AG04449 (cell line): ENCODE measurements around the gene QKI.

Source experiments
- CTCF ChIA-PET: fragments of 350-600 bp; formaldehyde crosslinking; extraction: SDS; loops from one replicate; lab custom pipeline; 2021; ENCODE audit warnings: antibody characterized with exemption; lab: Yijun Ruan, JAX
- POLR2A ChIA-PET: fragments of 400-600, 350-600 bp; formaldehyde crosslinking; extraction: SDS; loops from one replicate; lab custom pipeline; 2020; ENCODE audit warnings: antibody characterized with exemption, inconsistent platforms; lab: Yijun Ruan, JAX
- DNase-seq: peaks from one replicate; pipeline ENCODE4 v3.0.0-alpha.2; 2010; ENCODE audit warnings: low read depth, low spot score
- H3K4me3 ChIP-seq: 2 replicates; pipeline ENCODE4 v1.5.1; 2011; ENCODE audit warnings: low read depth, mild to moderate bottlenecking, control low read depth, low read length
- TF ChIP-seq, protein P1 (sequence below): IDR thresholded peaks from one replicate; pipeline ENCODE4 v1.5.1; 2011; ENCODE audit warnings: mild to moderate bottlenecking, moderate library complexity, low read length, control low read depth, inconsistent platforms; ENCODE audit not compliant: insufficient read depth; ENCODE audit errors: missing control alignments

Gene QKI

DNA sequence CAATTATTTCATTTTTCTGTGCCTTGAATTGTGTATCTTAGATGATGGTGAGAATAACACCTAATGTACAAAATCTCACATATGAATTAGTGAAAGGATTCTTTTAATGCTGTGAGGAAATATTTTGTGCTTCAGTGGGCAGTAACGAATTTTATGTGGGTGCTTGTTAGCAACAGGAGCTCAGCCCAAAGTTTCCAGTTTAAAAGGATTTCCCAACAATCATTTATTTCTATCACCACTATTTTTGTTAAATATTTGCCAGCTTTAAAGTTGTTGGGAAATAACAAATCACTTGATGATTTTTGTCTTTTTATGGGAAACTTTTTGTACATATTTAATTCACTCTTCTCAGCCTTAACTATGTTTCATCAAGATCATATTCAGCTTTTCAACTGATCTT lies 111.8 kb downstream of the QKI start:
- no peak overlapping the region for H3K4me3 ChIP-seq
- ChIA-PET CTCF (no interaction called here), POLR2A (no interaction called here)
- DNase-seq = no peak
- TF ChIP-seq, protein P1, sequence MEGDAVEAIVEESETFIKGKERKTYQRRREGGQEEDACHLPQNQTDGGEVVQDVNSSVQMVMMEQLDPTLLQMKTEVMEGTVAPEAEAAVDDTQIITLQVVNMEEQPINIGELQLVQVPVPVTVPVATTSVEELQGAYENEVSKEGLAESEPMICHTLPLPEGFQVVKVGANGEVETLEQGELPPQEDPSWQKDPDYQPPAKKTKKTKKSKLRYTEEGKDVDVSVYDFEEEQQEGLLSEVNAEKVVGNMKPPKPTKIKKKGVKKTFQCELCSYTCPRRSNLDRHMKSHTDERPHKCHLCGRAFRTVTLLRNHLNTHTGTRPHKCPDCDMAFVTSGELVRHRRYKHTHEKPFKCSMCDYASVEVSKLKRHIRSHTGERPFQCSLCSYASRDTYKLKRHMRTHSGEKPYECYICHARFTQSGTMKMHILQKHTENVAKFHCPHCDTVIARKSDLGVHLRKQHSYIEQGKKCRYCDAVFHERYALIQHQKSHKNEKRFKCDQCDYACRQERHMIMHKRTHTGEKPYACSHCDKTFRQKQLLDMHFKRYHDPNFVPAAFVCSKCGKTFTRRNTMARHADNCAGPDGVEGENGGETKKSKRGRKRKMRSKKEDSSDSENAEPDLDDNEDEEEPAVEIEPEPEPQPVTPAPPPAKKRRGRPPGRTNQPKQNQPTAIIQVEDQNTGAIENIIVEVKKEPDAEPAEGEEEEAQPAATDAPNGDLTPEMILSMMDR = no peak

- TF ChIP-seq, protein P1 = no peak
- DNase-seq = no peak
- H3K4me3 ChIP-seq = no peak overlapping the region
- CTCF ChIA-PET = no interaction called here
- POLR2A ChIA-PET = no interaction called here
These were observed 112.8 kb downstream of the QKI start for GRCh38 chr6:163527291-163527690.

- CTCF ChIA-PET = no interaction called here
- POLR2A ChIA-PET = interaction anchor here (0.6 kb wide), 1 partner anchor 115 kb away, joined by 3 read pairs; no protein-coding TSS in a partner anchor
- TF ChIP-seq, protein P1 = no peak
- DNase-seq = peak; percentile 42
- H3K4me3 ChIP-seq = peak overlapping the region; percentile 16
These were observed 115.1 kb downstream of the QKI start for GRCh38 chr6:163529605-163530004.

- TF ChIP-seq, protein P1 = no peak
- POLR2A ChIA-PET = no interaction called here
These were observed 115.9 kb downstream of the QKI start for GRCh38 chr6:163530406-163530805.

DNA sequence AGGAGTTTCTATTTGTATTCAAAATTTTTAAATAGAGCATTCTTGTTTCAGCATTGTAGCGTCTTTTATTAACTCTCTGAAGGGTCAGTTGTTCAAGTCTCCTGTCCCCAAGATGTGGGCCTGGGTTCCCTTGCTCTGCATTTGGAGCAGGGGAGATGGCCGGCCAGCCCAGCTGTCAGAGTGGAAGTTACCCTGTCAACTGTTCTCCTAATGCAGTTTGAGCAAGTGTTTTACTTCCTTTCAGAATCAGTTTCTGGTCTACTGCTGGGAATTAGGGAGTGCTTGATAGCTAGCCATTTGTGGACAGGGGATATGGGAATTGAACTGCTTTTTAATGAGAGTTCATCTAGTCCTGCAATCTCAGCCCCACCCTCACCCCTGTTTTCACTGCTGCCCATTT lies 116.6 kb downstream of the QKI start:
- H3K4me3 ChIP-seq = no peak overlapping the region
- no peak for DNase-seq
- POLR2A ChIA-PET = no interaction called here
- TF ChIP-seq, protein P1 = no peak
- CTCF ChIA-PET = interaction anchor here (1.2 to 1.4 kb wide), 2 partner anchors 23 to 674 kb away, joined by 3 read pairs; no protein-coding TSS in a partner anchor

More at GRCh38 chr6:163530406-163530805, 115.9 kb downstream of the QKI start:
- H3K4me3 ChIP-seq = no peak overlapping the region
- CTCF ChIA-PET = no interaction called here
- DNase-seq = no peak

DNA sequence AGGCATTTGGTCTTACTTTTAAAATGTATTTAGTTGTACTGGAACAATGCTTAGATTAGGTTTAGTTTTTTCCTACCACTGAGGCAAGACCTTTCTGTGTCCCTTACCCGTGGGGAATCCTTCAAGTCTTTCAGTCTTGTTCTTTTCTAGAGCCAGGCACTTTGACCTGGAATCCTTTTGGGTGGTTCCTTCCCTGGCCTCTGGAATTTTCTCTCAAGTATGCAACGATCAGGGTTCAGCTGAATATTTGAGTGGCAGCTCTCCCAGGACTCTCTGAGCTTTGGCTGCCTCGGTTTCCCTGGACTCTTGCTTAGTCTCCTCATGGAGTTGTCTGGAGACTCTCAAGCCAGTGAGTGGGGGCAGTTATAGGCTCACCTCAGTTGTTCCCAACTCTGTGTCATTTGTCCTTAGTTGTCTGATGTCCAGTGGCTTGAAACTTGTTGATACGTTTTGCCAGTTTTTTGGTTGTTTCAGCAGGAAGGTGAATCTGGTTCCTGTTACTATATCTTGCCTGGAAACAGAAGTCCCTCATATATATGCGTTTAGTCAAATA lies 118.1 kb downstream of the QKI start:
- TF ChIP-seq, protein P1 = no peak
- no peak overlapping the region for H3K4me3 ChIP-seq
- DNase-seq = no peak
- ChIA-PET CTCF (interaction anchor here (1.2 to 1.4 kb wide), 2 partner anchors 21 to 676 kb away, joined by 3 read pairs; no protein-coding TSS in a partner anchor), POLR2A (interaction anchor here (1.0 kb wide), 1 partner anchor 9 kb away, joined by 3 read pairs; no protein-coding TSS in a partner anchor)
